CD14-positive monocyte (primary cell): ENCODE results near the gene CC2D2A. TPM values are rescaled to one million over a fixed set of nuclear protein-coding genes. Genes with fewer than 3 reads are reported as not detected.

Experiments used
- DNase-seq, 3 donors: peaks; one replicate each; pipeline ENCODE4 v3.0.0-alpha.2; 2011 to 2022
- H2AFZ ChIP-seq: 2 replicates; pipeline ENCODE4 v1.6.0; 2012; ENCODE audit warnings: mild to moderate bottlenecking, low read depth, low read length, inconsistent platforms; ENCODE audit not compliant: insufficient read depth, poor library complexity, severe bottlenecking
- H3K27ac ChIP-seq, 2 donors: 1 replicate in 1 of 2; 2 replicates in 1 of 2; pipeline ENCODE4 v1.5.1; 2012 to 2013; ENCODE audit warnings: low read length in 2 of 2, control low read depth in 1 of 2, inconsistent platforms in 1 of 2, low read depth in 1 of 2, mild to moderate bottlenecking in 1 of 2
- H3K27me3 ChIP-seq, 2 donors: one replicate each; pipeline versions ENCODE4 v1.6.0 to v1.6.1; 2011 to 2013; ENCODE audit warnings: low read length in 2 of 2; ENCODE audit not compliant: control insufficient read depth in 2 of 2, insufficient read depth in 2 of 2
- H3K36me3 ChIP-seq, 2 donors: replicated peaks in 1 of 2; 1 replicate in 1 of 2; 2 replicates in 1 of 2; pipeline versions ENCODE4 v1.5.1 to v1.6.1; 2012 to 2013; ENCODE audit warnings: low read length in 2 of 2, control low read depth in 1 of 2, inconsistent platforms in 1 of 2, mild to moderate bottlenecking in 1 of 2; ENCODE audit not compliant: insufficient read depth in 2 of 2, control insufficient read depth in 1 of 2
- H3K4me1 ChIP-seq, 2 donors: 1 replicate in 1 of 2; 2 replicates in 1 of 2; pipeline versions ENCODE4 v1.5.1 to v1.6.1; 2012 to 2013; ENCODE audit warnings: low read length in 2 of 2, control low read depth in 1 of 2, inconsistent platforms in 1 of 2, mild to moderate bottlenecking in 1 of 2, moderate library complexity in 1 of 2; ENCODE audit not compliant: insufficient read depth in 2 of 2, control insufficient read depth in 1 of 2
- H3K4me2 ChIP-seq: replicated peaks from 2 replicates; pipeline ENCODE3; 2012; ENCODE audit warnings: low read length, moderate library complexity, mild to moderate bottlenecking; ENCODE audit not compliant: poor library complexity, severe bottlenecking; ENCODE audit errors: extremely low read depth
- H3K4me3 ChIP-seq, 3 experiments: fragments of 200-600 bp in 1 of 3; sonication (generic) in 1 of 3; replicated peaks in 1 of 3; 1 replicate in 2 of 3; 2 replicates in 1 of 3; pipeline ENCODE4 v1.5.1; 2011 to 2013; ENCODE audit warnings: low read length in 3 of 3, mild to moderate bottlenecking in 3 of 3, control low read depth in 2 of 3, low read depth in 2 of 3, inconsistent platforms in 1 of 3, moderate library complexity in 1 of 3
- H3K79me2 ChIP-seq: 2 replicates; pipeline ENCODE4 v1.6.0; 2012; ENCODE audit warnings: mild to moderate bottlenecking, control low read depth, inconsistent platforms, low read length, moderate library complexity; ENCODE audit not compliant: insufficient read depth
- H3K9ac ChIP-seq: 2 replicates; pipeline ENCODE4 v1.6.0; 2017; ENCODE audit warnings: low read length, mild to moderate bottlenecking; ENCODE audit not compliant: insufficient read depth, poor library complexity, severe bottlenecking
- H3K9me3 ChIP-seq, 2 donors: replicated peaks in 1 of 2; 1 replicate in 1 of 2; 2 replicates in 1 of 2; pipeline versions ENCODE4 v1.5.1 to v1.6.1; 2012 to 2013; ENCODE audit warnings: low read length in 2 of 2, control low read depth in 1 of 2; ENCODE audit not compliant: control insufficient read depth in 1 of 2, insufficient read depth in 1 of 2
- H4K20me1 ChIP-seq: 2 replicates; pipeline ENCODE4 v1.6.0; 2012; ENCODE audit warnings: mild to moderate bottlenecking, low read length, control low read depth, moderate library complexity; ENCODE audit not compliant: insufficient read depth
- H3K27ac Mint-ChIP-seq, 7 donors: one replicate each; pipeline ENCODE4 v1.8.0; 2020; ENCODE audit warnings: mild to moderate bottlenecking in 7 of 7, mixed read lengths in 7 of 7, moderate library complexity in 6 of 7, inconsistent platforms in 2 of 7
- H3K27me3 Mint-ChIP-seq, 3 donors: one replicate each; pipeline ENCODE4 v1.8.0; 2021 to 2022; ENCODE audit warnings: low read depth in 3 of 3, mild to moderate bottlenecking in 3 of 3, mixed read lengths in 3 of 3, moderate library complexity in 3 of 3, inconsistent platforms in 1 of 3
- H3K36me3 Mint-ChIP-seq, 2 donors: one replicate each; pipeline ENCODE4 v1.8.0; 2020; ENCODE audit warnings: mixed read lengths in 2 of 2, inconsistent platforms in 1 of 2, mild to moderate bottlenecking in 1 of 2
- H3K4me1 Mint-ChIP-seq: one replicate; pipeline ENCODE4 v1.8.0; 2020; ENCODE audit warnings: mild to moderate bottlenecking, mixed read lengths
- H3K4me3 Mint-ChIP-seq, 2 donors: one replicate each; pipeline ENCODE4 v1.8.0; 2020; ENCODE audit warnings: mild to moderate bottlenecking in 2 of 2, mixed read lengths in 2 of 2, moderate library complexity in 1 of 2
- H3K9me3 Mint-ChIP-seq, 7 donors: one replicate each; pipeline ENCODE4 v1.8.0; 2020 to 2022; ENCODE audit warnings: mixed read lengths in 7 of 7, mild to moderate bottlenecking in 6 of 7, moderate library complexity in 6 of 7, inconsistent platforms in 2 of 7
- WGBS: methylation state at CpG from one replicate; pipeline ENCODE4 v1.1.5; 2013; ENCODE audit warnings: missing lambda C conversion rate; ENCODE audit not compliant: insufficient coverage; 5-methylcytosine and 5-hydroxymethylcytosine counted together
- intact Hi-C, 2 donors: fragments of 100-400 bp; cut with micrococcal nuclease; formaldehyde crosslinking; loops; one replicate each; pipeline versions ENCODE4 v1.15.0 to v1.15.1; 2023
- polyA plus RNA-seq, 3 donors: library from polyadenylated mRNA; depleted of rRNA in 1 of 3; unstranded in 2 of 3; stranded (reverse) in 1 of 3; fragments of 300-500 nt in 2 of 3; fragments of >200 nt in 1 of 3; fragmentation: Illumina TruSeq in 2 of 3; gene quantifications; 1 replicate in 2 of 3; 2 replicates in 1 of 3; pipeline ENCODE4 v1.2.3, GENCODE V29; 2012 to 2021
- TF ChIP-seq, protein P1 (sequence below): fragments of 200-600 bp; IDR thresholded peaks from one replicate; pipeline ENCODE4 v1.8.0; 2022; ENCODE audit warnings: antibody characterized with exemption, mild to moderate bottlenecking

CC2D2A gene
- polyA plus RNA-seq, 3 donors = 1.7 to 2.5 (median 1.9) TPM

DNA sequence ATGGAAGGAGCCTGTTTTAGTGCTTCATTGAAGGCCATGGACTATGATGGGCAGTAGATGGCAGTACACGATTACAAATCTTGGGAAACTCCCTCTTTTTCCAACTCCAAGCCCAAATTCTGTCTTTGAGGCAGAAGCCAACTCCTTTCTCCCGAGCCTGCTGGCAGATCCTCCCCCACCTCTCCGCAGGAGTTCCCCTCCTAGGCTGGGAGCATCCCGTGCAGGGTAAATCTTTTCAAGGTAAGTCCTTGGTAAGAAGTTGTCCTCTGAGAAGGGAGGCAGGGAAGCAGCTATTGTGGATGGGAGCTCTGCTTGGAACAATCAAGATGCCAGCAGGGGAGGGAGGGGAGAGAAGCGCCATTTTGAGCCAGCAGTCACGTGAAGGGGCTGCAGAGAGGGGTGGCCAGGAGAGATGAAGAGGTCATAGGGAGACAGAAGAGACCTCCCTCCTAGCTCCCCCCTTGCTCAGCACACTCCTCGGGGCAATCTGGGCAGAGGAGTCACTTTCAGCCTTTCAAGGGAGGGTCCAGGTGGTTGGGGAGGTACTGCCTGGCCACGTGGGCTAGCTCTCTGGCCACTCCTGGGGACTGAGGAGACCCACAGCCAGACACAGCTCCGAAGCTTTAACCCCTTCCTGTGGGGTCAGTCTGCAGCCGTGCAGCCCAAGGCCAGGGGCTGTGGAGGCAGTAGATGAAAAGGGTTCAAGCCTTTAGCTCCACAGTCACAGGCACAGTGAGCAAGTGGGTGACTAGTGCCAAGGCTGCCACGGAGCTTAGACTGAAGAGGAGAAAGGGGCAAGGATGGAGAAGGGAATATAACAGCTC, 9.6 kb downstream of the CC2D2A start:
- Histone ChIP-seq H2AFZ (no peak overlapping the region), H3K36me3 (no peaks in the 10 kb centered on the region), H3K27ac (no peak overlapping the region), H3K4me1 (no peaks in the 10 kb centered on the region), H3K79me2 (no peaks in the 10 kb centered on the region), H3K4me3 (no peak overlapping the region), H3K9me3 (no peaks in the 10 kb centered on the region), H3K4me2 (no peak overlapping the region), H3K9ac (no peak overlapping the region), H3K27me3 (no peaks in the 10 kb centered on the region), H4K20me1 (no peaks in the 10 kb centered on the region)
- H3K4me1 Mint-ChIP-seq = peaks cover 3% of the 10 kb centered on the region
- intact Hi-C loops = no loop called here
- 90% methylated on average over 5 of the region's 11 CpGs for WGBS
- DNase-seq = peak in 1 of 3 donors; percentile 21
- peaks cover 0 to 3% (median 0%) of the 10 kb centered on the region in 7 donors for H3K9me3 Mint-ChIP-seq
- H3K36me3 Mint-ChIP-seq = no peaks in the 10 kb centered on the region
- H3K27me3 Mint-ChIP-seq = peaks cover 0 to 2% (median 1%) of the 10 kb centered on the region in 3 donors
- H3K27ac Mint-ChIP-seq = peak overlapping the region in 1 of 7 donors; percentile 25
- no peak overlapping the region for H3K4me3 Mint-ChIP-seq
- TF ChIP-seq, protein P1, sequence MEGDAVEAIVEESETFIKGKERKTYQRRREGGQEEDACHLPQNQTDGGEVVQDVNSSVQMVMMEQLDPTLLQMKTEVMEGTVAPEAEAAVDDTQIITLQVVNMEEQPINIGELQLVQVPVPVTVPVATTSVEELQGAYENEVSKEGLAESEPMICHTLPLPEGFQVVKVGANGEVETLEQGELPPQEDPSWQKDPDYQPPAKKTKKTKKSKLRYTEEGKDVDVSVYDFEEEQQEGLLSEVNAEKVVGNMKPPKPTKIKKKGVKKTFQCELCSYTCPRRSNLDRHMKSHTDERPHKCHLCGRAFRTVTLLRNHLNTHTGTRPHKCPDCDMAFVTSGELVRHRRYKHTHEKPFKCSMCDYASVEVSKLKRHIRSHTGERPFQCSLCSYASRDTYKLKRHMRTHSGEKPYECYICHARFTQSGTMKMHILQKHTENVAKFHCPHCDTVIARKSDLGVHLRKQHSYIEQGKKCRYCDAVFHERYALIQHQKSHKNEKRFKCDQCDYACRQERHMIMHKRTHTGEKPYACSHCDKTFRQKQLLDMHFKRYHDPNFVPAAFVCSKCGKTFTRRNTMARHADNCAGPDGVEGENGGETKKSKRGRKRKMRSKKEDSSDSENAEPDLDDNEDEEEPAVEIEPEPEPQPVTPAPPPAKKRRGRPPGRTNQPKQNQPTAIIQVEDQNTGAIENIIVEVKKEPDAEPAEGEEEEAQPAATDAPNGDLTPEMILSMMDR = peak; percentile 17

- H3K4me1 ChIP-seq = no peaks in the 10 kb centered on the region
- H3K4me3 Mint-ChIP-seq = no peak overlapping the region
- no peak overlapping the region for H3K27ac ChIP-seq
- TF ChIP-seq, protein P1 = no peak
- 67% methylated on average over 1 of the region's 3 CpGs for WGBS
- H3K27ac Mint-ChIP-seq = peak overlapping the region in 1 of 7 donors; percentile 25
- no peaks in the 10 kb centered on the region for H3K36me3 Mint-ChIP-seq
- H3K4me2 ChIP-seq = no peak overlapping the region
- H4K20me1 ChIP-seq = no peaks in the 10 kb centered on the region
- H3K9ac ChIP-seq = no peak overlapping the region
- H3K9me3 Mint-ChIP-seq = peaks cover 0 to 3% (median 0%) of the 10 kb centered on the region in 7 donors
- intact Hi-C loops = no loop called here
- H3K4me1 Mint-ChIP-seq = peaks cover 2% of the 10 kb centered on the region
- no peak overlapping the region for H2AFZ ChIP-seq
- H3K9me3 ChIP-seq = no peaks in the 10 kb centered on the region
- no peaks in the 10 kb centered on the region for H3K79me2 ChIP-seq
- DNase-seq = no peak
- peaks cover 0 to 1% (median 0%) of the 10 kb centered on the region in 3 donors for H3K27me3 Mint-ChIP-seq
- no peaks in the 10 kb centered on the region for H3K27me3 ChIP-seq
- H3K4me3 ChIP-seq = no peak overlapping the region
- H3K36me3 ChIP-seq = no peaks in the 10 kb centered on the region
Measured at GRCh38 chr4:15479913-15480185, 10.2 kb downstream of the CC2D2A start.
